HG03025 (cell line): ENCODE measurements around the gene TNFRSF1A.
"Not testable (repeated sequence)": the region's sequence is repeated elsewhere in the genome, so short reads cannot be mapped to it uniquely, and the experiment has no call there.

Experiments
- ATAC-seq: cut with Tn5 transposase; IDR thresholded peaks from one replicate; pipeline ENCODE4 v1.9.1; 2021; ENCODE audit warnings: mild to moderate bottlenecking, moderate library complexity; ENCODE audit not compliant: unreplicated experiment, low FRiP score

The TNFRSF1A gene

GRCh38 chr12:6360080-6360571 is 18.2 kb upstream of the TNFRSF1A start:
- ATAC-seq = no peak

- ATAC-seq = no peak
These were observed 17.0 kb upstream of the TNFRSF1A start for GRCh38 chr12:6358881-6359280.

DNA sequence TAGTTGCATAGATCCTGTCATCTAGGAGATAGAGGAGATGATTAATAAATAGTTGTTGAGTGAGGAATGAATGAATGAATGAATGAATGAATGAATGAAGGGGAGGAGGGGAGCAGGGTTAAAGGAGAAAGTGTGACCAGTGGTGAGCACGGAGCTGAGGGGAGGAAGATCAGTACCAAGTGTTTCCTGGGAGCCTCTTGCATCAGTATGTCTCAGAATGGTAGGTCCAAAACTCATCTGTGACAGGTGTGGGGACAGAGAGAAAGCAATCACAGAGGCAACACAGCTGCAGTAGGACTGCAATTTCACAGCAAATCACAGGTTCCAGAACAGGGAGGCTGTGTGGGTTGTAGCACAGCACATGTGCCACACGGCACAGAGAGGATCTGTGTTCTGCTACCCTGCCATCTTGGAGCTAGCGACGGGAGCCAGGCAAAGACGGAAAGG is 14.5 kb upstream of the TNFRSF1A start:
- ATAC-seq = no peak

GRCh38 chr12:6355491-6356373 is 13.9 kb upstream of the TNFRSF1A start:
- ATAC-seq = no peak

- ATAC-seq = no peak
These were observed 12.9 kb upstream of the TNFRSF1A start for GRCh38 chr12:6354495-6355393.

GRCh38 chr12:6352193-6353173 is 10.6 kb upstream of the TNFRSF1A start:
- ATAC-seq = no peak

DNA sequence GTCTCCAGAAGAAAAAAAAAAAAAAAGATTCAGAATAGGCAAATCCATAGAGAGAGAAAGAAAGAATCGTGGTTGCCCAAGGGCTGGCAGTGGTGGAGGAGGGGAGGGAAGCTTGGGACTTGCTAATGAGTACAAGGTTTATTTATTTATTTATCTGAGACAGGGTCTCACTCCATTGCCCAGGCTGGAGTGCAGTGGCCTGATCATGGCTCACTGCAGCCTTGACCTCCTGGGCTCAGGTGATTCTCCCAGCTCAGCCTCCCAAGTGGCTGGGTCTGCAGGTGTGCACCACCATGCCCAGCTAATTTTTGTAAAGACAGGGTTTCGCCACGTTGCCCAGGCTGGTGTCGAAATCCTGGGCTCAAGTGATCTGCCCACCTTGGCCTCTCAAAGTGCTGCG is 9.7 kb upstream of the TNFRSF1A start:
- no peak for ATAC-seq

GRCh38 chr12:6347367-6348338 is 5.8 kb upstream of the TNFRSF1A start:
- no peak for ATAC-seq

- ATAC-seq = no peak
These were observed 5.1 kb upstream of the TNFRSF1A start for GRCh38 chr12:6346942-6347341.

- no peak for ATAC-seq
These were observed 4.5 kb upstream of the TNFRSF1A start for GRCh38 chr12:6346235-6346832.

GRCh38 chr12:6345319-6346091 is 3.6 kb upstream of the TNFRSF1A start:
- ATAC-seq = no peak

DNA sequence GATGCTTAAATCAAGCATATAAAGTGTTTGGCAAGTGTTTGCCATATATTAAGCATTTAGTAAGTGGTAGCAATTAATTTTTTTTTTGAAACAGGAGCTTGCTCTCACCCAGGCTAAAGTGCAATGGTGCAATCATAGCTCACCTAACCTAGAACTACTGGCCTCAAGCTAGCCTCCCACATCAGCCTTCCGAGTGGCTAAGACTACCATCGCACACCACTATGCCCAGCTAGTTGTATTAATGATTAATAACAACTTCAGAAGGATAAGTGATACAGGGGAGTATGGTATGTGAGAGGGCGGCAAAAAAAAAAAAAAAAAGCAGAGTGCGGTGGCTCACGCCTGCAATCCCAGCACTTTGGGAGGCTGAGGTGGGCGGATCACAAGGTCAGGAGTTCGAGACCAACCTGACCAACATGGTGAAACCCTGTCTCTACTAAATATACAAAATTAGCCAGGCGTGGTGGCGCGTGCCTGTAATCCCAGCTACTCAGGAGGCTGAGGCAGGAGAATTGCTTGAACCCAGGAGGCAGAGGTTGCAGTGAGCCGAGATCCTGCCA is 2.3 kb upstream of the TNFRSF1A start:
- not testable (repeated sequence) for ATAC-seq

- ATAC-seq = no peak
These were observed 1.6 kb upstream of the TNFRSF1A start for GRCh38 chr12:6343518-6343917.

DNA sequence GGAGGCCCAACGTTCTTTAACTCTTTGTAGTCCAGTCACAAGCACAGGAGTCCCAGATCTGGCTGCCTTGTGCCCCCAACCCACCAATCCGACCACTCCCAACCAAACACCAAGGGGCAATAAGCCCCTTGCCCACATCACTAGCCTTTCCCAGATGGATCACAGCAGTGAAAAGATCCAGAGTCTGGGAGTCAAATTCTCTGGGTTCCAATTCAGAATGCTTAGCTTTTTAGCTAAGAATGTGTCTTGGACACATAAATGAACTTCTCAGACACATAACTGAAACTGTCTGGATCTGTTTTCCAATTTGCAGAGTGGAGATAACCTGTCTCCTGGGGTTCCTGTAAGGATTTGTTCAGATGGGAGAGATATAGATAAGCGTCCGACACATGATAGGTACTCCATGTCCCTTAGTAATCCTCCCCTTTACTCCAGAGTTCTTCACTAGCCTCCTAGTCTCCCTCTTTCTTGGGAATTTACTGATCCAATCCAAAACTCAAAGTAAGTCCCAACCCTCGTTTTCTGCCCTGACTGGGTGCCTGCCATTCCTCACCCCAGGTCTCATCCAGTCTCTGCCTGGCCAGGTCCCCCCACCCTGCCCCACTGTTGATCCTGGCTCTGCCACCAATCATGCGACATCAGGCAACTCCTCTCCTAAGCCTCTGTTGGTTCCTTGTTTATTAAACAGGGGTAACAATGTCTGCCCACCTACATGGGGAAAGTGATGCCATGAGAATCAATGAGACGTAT is 439 bp upstream of the TNFRSF1A start:
- no peak for ATAC-seq

GRCh38 chr12:6340745-6341416 is 995 bp downstream of the TNFRSF1A start:
- no peak for ATAC-seq

DNA sequence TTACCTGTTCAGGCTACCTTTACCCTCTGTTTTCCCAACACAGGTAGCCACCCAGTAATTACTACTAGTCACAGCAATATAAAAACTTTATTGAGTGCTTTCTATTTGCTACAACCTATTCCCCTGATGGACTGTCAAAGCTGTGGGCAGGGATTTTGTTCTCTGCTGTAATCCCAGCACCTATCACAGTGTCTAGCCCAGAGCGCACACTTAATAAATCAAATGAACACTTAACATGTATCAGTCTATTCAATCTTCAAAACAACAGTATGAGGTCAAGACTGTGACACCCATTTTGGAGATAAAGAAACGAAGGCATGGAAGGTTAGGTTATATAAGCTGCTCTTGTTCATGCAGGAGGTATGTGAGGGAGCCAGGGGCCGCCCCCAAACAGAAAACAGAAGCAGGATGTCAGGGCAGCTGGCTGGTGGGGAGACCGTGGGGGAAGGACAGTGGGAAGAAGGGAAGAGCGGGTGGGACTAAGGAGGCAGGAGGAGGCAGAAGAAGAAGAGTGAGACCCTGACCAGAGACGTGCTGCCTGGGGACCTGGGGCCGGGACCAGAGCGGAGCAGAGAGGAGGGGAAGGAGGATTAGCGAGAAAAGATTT is 1.7 kb downstream of the TNFRSF1A start:
- ATAC-seq = no peak
